ENCODE data around the gene TRMT44. TPM values are rescaled to one million over a fixed set of nuclear protein-coding genes. Genes with fewer than 3 reads are reported as not detected.
"Not testable (repeated sequence)": the region's sequence is repeated elsewhere in the genome, so short reads cannot be mapped to it uniquely, and the experiment has no call there.

TRMT44 gene
- total RNA-seq, 2 experiments from 2014 or later, result 20.5 to 24.5 TPM

DNA sequence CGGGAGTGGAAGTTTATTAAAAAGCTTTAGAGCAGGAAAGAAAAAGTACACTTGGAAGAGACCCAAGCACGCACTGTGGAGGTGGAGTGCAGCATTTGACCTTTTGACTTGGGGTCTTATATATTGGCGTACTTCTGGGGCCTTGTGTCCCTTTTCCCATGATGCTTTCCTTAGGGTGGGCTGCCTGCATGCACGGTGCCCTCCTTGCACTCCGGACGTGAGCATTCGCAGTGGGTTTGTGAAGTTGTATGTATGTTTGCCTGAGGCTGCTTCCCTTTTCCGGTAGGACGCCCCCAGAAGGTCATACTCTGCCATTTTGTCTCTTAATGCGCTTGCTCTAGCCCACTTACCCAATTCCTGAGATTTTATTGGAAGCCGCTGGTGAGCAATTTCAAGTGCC is 39.6 kb downstream of the TRMT44 start:
- H3K27me3 Mint-ChIP-seq, result no peaks in the 10 kb centered on the region
- DNase-seq (no peak), ATAC-seq (no peak)
- H3K27ac Mint-ChIP-seq, result no peak overlapping the region
- H3K36me3 Mint-ChIP-seq, result no peaks in the 10 kb centered on the region
- H3K4me1 Mint-ChIP-seq, result peaks cover 3% of the 10 kb centered on the region
- no peaks in the 10 kb centered on the region for H3K9me3 Mint-ChIP-seq (ENCODE audit: low read depth)
- H3K4me3 Mint-ChIP-seq, result no peak overlapping the region
- CTCF ChIA-PET, result no interaction called here

DNA sequence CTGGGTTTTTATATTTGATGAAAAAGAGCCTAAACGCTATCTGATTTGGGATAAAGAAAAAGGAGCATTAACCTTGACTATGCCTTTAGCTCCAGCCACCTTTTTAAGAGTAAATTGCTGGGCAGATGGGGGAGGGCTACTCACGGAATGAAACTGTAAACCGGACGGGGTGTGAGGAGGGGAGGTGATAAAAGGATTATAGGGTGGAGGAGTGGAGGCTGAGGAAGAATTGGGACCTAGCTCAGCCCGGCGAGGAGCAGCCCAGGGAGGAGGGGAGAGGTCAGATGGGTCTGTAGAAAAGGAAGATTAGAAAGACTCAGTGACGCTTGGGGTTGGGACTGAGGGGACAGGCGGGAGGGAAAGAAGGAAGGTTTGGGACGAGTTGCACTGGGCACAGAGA is 46.1 kb downstream of the TRMT44 start:
- CTCF ChIA-PET; H3K9me3 Mint-ChIP-seq (ENCODE audit: low read depth); H3K36me3 Mint-ChIP-seq; H3K27ac Mint-ChIP-seq; H3K4me3 Mint-ChIP-seq; H3K4me1 Mint-ChIP-seq; H3K27me3 Mint-ChIP-seq; DNase-seq; ATAC-seq: not testable (repeated sequence)

DNA sequence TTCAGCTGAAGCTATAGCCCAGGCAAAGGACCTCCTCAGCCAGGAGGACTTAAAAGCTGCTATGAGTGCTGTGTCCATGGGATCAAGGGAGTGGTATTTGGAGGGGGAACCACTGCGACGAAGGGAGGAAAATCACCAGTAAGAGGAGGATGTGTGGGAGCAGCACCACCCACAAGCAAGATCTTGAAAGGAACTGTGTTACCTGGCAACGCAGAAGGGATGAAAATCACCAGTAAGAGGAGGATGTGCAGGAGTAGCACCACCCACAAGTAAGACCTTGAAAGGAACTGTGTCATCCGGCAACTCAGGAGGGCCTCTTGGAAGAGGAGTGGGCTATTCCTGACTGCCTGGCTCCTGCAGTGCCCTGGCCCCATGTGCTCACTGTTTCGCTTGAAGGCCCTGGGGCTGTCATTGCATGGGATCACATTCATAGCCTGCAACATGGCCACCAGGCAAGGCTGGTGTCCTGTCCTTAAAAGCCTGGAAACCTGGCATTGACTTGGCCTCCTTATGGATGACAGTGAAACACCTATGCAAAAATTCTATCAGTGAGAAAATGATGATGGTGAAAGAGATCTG is 48.3 kb downstream of the TRMT44 start:
- DNase-seq (no peak), ATAC-seq (no peak)
- CTCF ChIA-PET, result interaction anchor here (0.6 kb wide), 1 partner anchor 397 kb away, joined by 3 read pairs; no protein-coding TSS in a partner anchor
- H3K27ac Mint-ChIP-seq, result no peak overlapping the region
- no peak overlapping the region for H3K4me3 Mint-ChIP-seq
- H3K27me3 Mint-ChIP-seq, result no peaks in the 10 kb centered on the region
- H3K4me1 Mint-ChIP-seq, result no peaks in the 10 kb centered on the region
- no peaks in the 10 kb centered on the region for H3K9me3 Mint-ChIP-seq (ENCODE audit: low read depth)
- H3K36me3 Mint-ChIP-seq, result no peaks in the 10 kb centered on the region

- DNase-seq; H3K9me3 Mint-ChIP-seq (ENCODE audit: low read depth); H3K4me1 Mint-ChIP-seq; H3K36me3 Mint-ChIP-seq; CTCF ChIA-PET; H3K27me3 Mint-ChIP-seq; H3K27ac Mint-ChIP-seq; ATAC-seq; H3K4me3 Mint-ChIP-seq: not testable (repeated sequence)
These were observed 50.9 kb downstream of the TRMT44 start for GRCh38 chr4:8491478-8491877.

- no peak overlapping the region for H3K4me3 Mint-ChIP-seq
- H3K4me1 Mint-ChIP-seq, result no peaks in the 10 kb centered on the region
- ATAC-seq (no peak), DNase-seq (no peak)
- H3K27me3 Mint-ChIP-seq, result no peaks in the 10 kb centered on the region
- no peaks in the 10 kb centered on the region for H3K36me3 Mint-ChIP-seq
- H3K27ac Mint-ChIP-seq, result no peak overlapping the region
- H3K9me3 Mint-ChIP-seq (ENCODE audit: low read depth), result no peaks in the 10 kb centered on the region
- CTCF ChIA-PET, result no interaction called here
These were observed 51.6 kb downstream of the TRMT44 start for GRCh38 chr4:8492174-8492573.

DNA sequence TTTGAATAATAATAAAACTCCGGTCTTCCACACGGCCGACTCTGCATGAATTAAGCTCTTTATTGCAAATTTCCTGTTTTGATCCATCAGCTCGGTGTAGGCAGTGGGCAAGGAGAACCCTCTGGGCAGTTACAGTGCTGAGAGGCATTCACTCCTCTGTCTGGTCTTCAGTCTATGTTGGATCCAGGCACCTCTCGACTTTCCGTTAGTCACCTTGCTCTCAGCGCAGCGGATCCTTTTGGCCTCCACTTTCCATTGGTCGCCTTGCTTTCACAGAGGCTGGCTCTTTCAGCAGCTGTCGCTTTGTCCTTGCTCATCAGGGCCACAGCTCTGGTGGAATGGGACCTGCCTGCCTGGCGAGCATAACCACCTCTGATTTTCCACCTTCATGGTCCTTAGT is 52.9 kb downstream of the TRMT44 start:
- Mint-ChIP-seq H3K27me3 (no peaks in the 10 kb centered on the region), H3K4me1 (no peaks in the 10 kb centered on the region), H3K4me3 (no peak overlapping the region), H3K9me3 (ENCODE audit: low read depth) (peaks cover 2% of the 10 kb centered on the region), H3K27ac (no peak overlapping the region), H3K36me3 (no peaks in the 10 kb centered on the region)
- DNase-seq (no peak), ATAC-seq (no peak)
- CTCF ChIA-PET, result no interaction called here

GRCh38 chr4:8494218-8494617 is 53.6 kb downstream of the TRMT44 start:
- CTCF ChIA-PET, result no interaction called here
- no peak overlapping the region for H3K4me3 Mint-ChIP-seq
- no peak overlapping the region for H3K27ac Mint-ChIP-seq

GRCh38 chr4:8494983-8495548 is 54.5 kb downstream of the TRMT44 start:
- H3K27me3 Mint-ChIP-seq, result no peaks in the 10 kb centered on the region
- H3K36me3 Mint-ChIP-seq, result no peaks in the 10 kb centered on the region

More at GRCh38 chr4:8494218-8494617, 53.6 kb downstream of the TRMT44 start:
- Mint-ChIP-seq H3K4me1 (no peaks in the 10 kb centered on the region), H3K36me3 (no peaks in the 10 kb centered on the region), H3K9me3 (ENCODE audit: low read depth) (peaks cover 2% of the 10 kb centered on the region), H3K27me3 (no peaks in the 10 kb centered on the region)
- DNase-seq (no peak), ATAC-seq (no peak)

DNA sequence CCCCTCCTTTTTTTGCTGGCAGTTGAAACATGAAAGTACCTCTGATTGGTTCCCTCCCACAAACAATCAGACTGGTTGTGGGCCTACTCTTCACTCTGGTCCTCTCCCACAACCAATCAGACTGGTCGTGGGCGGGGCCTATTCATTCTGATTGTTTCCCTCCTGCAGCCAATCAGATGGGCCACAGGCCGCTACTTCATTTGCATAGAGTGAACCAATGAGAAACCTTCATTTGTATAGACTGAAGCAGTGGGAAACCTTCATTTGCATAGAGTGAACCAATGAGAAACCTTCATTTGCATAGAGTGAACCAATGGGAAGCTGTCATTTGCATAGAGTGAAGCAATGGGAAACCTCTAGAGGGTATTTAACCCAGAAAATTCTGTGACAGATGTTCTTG is 55.2 kb downstream of the TRMT44 start:
- H3K4me1 Mint-ChIP-seq, result no peaks in the 10 kb centered on the region
- no peak for ATAC-seq
- no peaks in the 10 kb centered on the region for H3K27me3 Mint-ChIP-seq
- DNase-seq, result no peak
- H3K4me3 Mint-ChIP-seq, result no peak overlapping the region
- H3K27ac Mint-ChIP-seq, result no peak overlapping the region
- CTCF ChIA-PET, result no interaction called here
- H3K36me3 Mint-ChIP-seq, result no peaks in the 10 kb centered on the region
- peaks cover 2% of the 10 kb centered on the region for H3K9me3 Mint-ChIP-seq (ENCODE audit: low read depth)

More at GRCh38 chr4:8494983-8495548, 54.5 kb downstream of the TRMT44 start:
- no peaks in the 10 kb centered on the region for H3K4me1 Mint-ChIP-seq
- no peak overlapping the region for H3K27ac Mint-ChIP-seq
- no peak for DNase-seq
- CTCF ChIA-PET, result no interaction called here
- peaks cover 2% of the 10 kb centered on the region for H3K9me3 Mint-ChIP-seq (ENCODE audit: low read depth)
- H3K4me3 Mint-ChIP-seq, result no peak overlapping the region
- no peak for ATAC-seq

DNA sequence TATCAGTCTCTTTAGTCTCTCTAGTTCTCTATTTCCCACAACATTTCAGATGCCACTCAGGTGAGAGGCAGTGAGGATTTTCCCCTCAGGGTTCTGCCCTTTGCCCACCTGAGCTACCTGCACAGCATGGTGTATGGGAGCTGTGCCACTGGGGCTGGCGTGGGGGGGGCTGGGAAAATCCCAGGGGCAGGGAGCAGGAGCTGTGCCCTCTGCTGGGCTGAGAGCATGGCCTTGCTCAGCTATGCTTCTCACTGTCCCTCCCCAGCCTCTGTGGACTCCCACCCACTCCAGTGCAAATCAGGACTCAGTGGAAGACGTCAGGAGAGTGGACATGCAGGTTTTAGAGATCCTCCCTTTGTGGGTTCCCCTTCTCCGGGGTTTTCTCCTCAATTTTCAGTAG is 57.2 kb downstream of the TRMT44 start:
- no peaks in the 10 kb centered on the region for H3K4me1 Mint-ChIP-seq
- CTCF ChIA-PET, result no interaction called here
- ATAC-seq (no peak), DNase-seq (no peak)
- peaks cover 2% of the 10 kb centered on the region for H3K9me3 Mint-ChIP-seq (ENCODE audit: low read depth)
- no peaks in the 10 kb centered on the region for H3K36me3 Mint-ChIP-seq
- H3K27ac Mint-ChIP-seq, result no peak overlapping the region
- no peak overlapping the region for H3K4me3 Mint-ChIP-seq
- no peaks in the 10 kb centered on the region for H3K27me3 Mint-ChIP-seq

GRCh38 chr4:8500966-8501365 is 60.4 kb downstream of the TRMT44 start:
- Mint-ChIP-seq H3K4me1 (no peaks in the 10 kb centered on the region), H3K27me3 (no peaks in the 10 kb centered on the region), H3K27ac (no peak overlapping the region), H3K36me3 (no peaks in the 10 kb centered on the region), H3K9me3 (ENCODE audit: low read depth) (peaks cover 2% of the 10 kb centered on the region), H3K4me3 (no peak overlapping the region)
- CTCF ChIA-PET, result no interaction called here
- ATAC-seq (no peak), DNase-seq (no peak)

GRCh38 chr4:8501781-8502180 is 61.2 kb downstream of the TRMT44 start:
- CTCF ChIA-PET, result no interaction called here
- Mint-ChIP-seq H3K4me1 (no peaks in the 10 kb centered on the region), H3K9me3 (ENCODE audit: low read depth) (peaks cover 2% of the 10 kb centered on the region), H3K27me3 (no peaks in the 10 kb centered on the region), H3K4me3 (no peak overlapping the region), H3K36me3 (no peaks in the 10 kb centered on the region), H3K27ac (no peak overlapping the region)
- no peak for ATAC-seq
- no peak for DNase-seq

DNA sequence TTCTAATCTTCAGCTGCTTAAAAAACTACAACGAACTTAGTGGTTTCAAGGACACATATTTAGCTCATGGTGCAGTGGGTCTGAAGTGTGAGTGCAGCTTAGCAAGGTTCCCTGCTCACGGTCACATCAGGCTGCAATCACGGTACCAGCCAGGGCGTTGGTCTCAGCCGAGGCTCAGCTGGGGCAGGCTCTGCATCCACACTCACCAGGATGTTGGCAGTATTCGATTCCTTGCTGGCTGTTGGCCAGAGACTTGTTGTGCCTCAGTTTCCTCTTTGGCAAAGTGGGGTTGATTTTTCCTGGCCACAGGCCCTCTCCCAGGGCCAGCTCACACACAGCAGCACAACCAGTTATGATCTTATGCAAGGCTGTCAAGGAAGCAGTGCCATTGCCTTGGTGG is 61.8 kb downstream of the TRMT44 start:
- Mint-ChIP-seq H3K4me1 (no peaks in the 10 kb centered on the region), H3K27ac (no peak overlapping the region), H3K27me3 (no peaks in the 10 kb centered on the region), H3K36me3 (no peaks in the 10 kb centered on the region), H3K9me3 (ENCODE audit: low read depth) (peaks cover 2% of the 10 kb centered on the region), H3K4me3 (no peak overlapping the region)
- CTCF ChIA-PET, result no interaction called here
- no peak for ATAC-seq
- DNase-seq, result no peak

DNA sequence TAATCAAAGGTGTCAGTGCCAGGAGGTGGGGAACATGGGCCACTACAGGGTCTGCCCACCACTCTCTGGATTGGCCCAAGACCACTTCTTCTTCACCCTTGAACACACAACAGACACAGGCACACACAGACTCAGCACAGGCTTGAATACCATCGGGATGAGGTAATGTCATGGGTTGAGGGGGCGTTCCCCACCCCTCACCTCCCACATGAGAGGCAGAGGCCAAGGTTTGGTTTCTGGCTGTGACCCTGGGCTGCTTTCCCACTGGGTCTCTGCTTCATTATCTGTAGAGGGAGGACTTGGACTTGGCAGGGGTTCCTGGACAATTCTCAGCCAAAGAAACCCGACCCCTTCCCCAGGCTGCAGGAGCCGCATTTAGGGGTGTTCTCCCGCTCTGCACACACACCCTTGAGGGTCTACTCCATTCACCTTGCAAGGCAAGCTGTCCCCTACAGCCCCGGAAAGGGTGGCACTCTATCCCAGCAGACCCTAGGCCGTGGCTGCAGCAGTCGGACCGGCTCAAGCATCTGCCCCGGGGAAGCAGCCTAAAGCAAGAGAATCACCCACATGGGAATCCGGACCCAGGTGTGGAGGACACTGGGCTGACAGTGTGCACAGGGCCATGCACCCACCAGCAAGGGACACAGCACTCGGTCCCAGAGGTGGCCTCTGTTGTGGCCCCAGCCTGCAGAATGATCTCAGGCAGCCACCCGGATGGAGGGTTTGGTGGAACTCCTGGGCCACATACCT is 62.4 kb downstream of the TRMT44 start:
- Mint-ChIP-seq H3K4me1 (no peaks in the 10 kb centered on the region), H3K4me3 (no peak overlapping the region), H3K9me3 (ENCODE audit: low read depth) (peaks cover 2% of the 10 kb centered on the region), H3K36me3 (no peaks in the 10 kb centered on the region), H3K27ac (no peak overlapping the region), H3K27me3 (no peaks in the 10 kb centered on the region)
- ATAC-seq (no peak), DNase-seq (no peak)
- CTCF ChIA-PET, result no interaction called here
